Central memory CD8-positive, alpha-beta T cell (primary cell): ENCODE data around the gene CGB7.
"Not testable (repeated sequence)": the region's sequence is repeated elsewhere in the genome, so short reads cannot be mapped to it uniquely, and the experiment has no call there.

ENCODE experiments used
- ATAC-seq: fragments of 150-1000 bp; cut with Tn5 transposase; replicated peaks from 2 replicates; pipeline ENCODE4 v1.10.0; 2022; ENCODE audit warnings: mild to moderate bottlenecking, moderate FRiP score, moderate number of reproducible peaks; ENCODE audit not compliant: poor library complexity, severe bottlenecking; ENCODE audit errors: extremely low read depth
- DNase-seq, 2 donors: peaks; one replicate each; pipeline ENCODE4 v3.0.0; 2021; ENCODE audit warnings: low spot score in 2 of 2
- H3K27ac Mint-ChIP-seq: one replicate; pipeline ENCODE4 v1.8.0; 2022; ENCODE audit warnings: low read depth, mild to moderate bottlenecking, moderate library complexity, mixed read lengths
- H3K27me3 Mint-ChIP-seq: one replicate; pipeline ENCODE4 v1.8.0; 2022; ENCODE audit warnings: mixed read lengths
- H3K36me3 Mint-ChIP-seq: one replicate; pipeline ENCODE4 v1.8.0; 2022; ENCODE audit warnings: mild to moderate bottlenecking, moderate library complexity, mixed read lengths; ENCODE audit not compliant: insufficient read depth
- H3K4me1 Mint-ChIP-seq: one replicate; pipeline ENCODE4 v1.8.0; 2022; ENCODE audit warnings: mixed read lengths
- H3K4me3 Mint-ChIP-seq: one replicate; pipeline ENCODE4 v1.8.0; 2022; ENCODE audit warnings: mild to moderate bottlenecking, moderate library complexity, mixed read lengths
- H3K9me3 Mint-ChIP-seq: one replicate; pipeline ENCODE4 v1.8.0; 2022; ENCODE audit warnings: mixed read lengths

CGB7 gene

GRCh38 chr19:49049011-49049410, 8.5 kb downstream of the CGB7 start, which contains the start of gene CGB8:
CGB8 (minus strand) TSS chr19:49049111; CDS start chr19:49048739, 372 bp downstream.
- not testable (repeated sequence) for H3K4me3 Mint-ChIP-seq

GRCh38 chr19:49043548-49043947, 14.0 kb downstream of the CGB7 start, which contains the start of gene CGB5:
CGB5 (plus strand) TSS chr19:49043848; CDS start chr19:49044210, 362 bp downstream.
- not testable (repeated sequence) for DNase-seq, H3K27ac Mint-ChIP-seq, H3K4me1 Mint-ChIP-seq, H3K36me3 Mint-ChIP-seq, H3K9me3 Mint-ChIP-seq, H3K4me3 Mint-ChIP-seq, ATAC-seq
- peaks cover 12% of the 10 kb centered on the region for H3K27me3 Mint-ChIP-seq

More at GRCh38 chr19:49049011-49049410, 8.5 kb downstream of the CGB7 start, which contains the start of gene CGB8:
- H3K36me3 Mint-ChIP-seq, H3K4me1 Mint-ChIP-seq, H3K27ac Mint-ChIP-seq, DNase-seq, H3K9me3 Mint-ChIP-seq, H3K27me3 Mint-ChIP-seq, ATAC-seq: not testable (repeated sequence)

GRCh38 chr19:49042666-49043065, 14.9 kb downstream of the CGB7 start:
- not testable (repeated sequence) for DNase-seq, H3K27ac Mint-ChIP-seq, H3K9me3 Mint-ChIP-seq, H3K4me1 Mint-ChIP-seq, H3K4me3 Mint-ChIP-seq, ATAC-seq, H3K36me3 Mint-ChIP-seq
- peaks cover 12% of the 10 kb centered on the region for H3K27me3 Mint-ChIP-seq

GRCh38 chr19:49042177-49042576, 15.4 kb downstream of the CGB7 start:
- Mint-ChIP-seq H3K4me1 (no peaks in the 10 kb centered on the region), H3K27ac (no peak overlapping the region), H3K36me3 (no peaks in the 10 kb centered on the region), H3K27me3 (peaks cover 12% of the 10 kb centered on the region), H3K4me3 (no peak overlapping the region), H3K9me3 (no peaks in the 10 kb centered on the region)
- DNase-seq (no peak), ATAC-seq (no peak)

GRCh38 chr19:49039736-49040135, 17.8 kb downstream of the CGB7 start:
- peaks cover 12% of the 10 kb centered on the region for H3K27me3 Mint-ChIP-seq
- not testable (repeated sequence) for H3K9me3 Mint-ChIP-seq, ATAC-seq, H3K36me3 Mint-ChIP-seq, H3K4me3 Mint-ChIP-seq, H3K4me1 Mint-ChIP-seq, DNase-seq, H3K27ac Mint-ChIP-seq

- not testable (repeated sequence) for H3K9me3 Mint-ChIP-seq, H3K4me3 Mint-ChIP-seq, ATAC-seq, H3K4me1 Mint-ChIP-seq, H3K36me3 Mint-ChIP-seq, H3K27ac Mint-ChIP-seq, DNase-seq
- H3K27me3 Mint-ChIP-seq = peaks cover 12% of the 10 kb centered on the region
These were observed 18.8 kb downstream of the CGB7 start for GRCh38 chr19:49038557-49039276.

- not testable (repeated sequence) for H3K9me3 Mint-ChIP-seq, DNase-seq, H3K4me1 Mint-ChIP-seq, H3K4me3 Mint-ChIP-seq, H3K27me3 Mint-ChIP-seq, H3K27ac Mint-ChIP-seq, ATAC-seq, H3K36me3 Mint-ChIP-seq
These were observed 19.4 kb downstream of the CGB7 start for GRCh38 chr19:49038111-49038510.

- H3K27me3 Mint-ChIP-seq, H3K27ac Mint-ChIP-seq, H3K4me1 Mint-ChIP-seq, ATAC-seq, H3K36me3 Mint-ChIP-seq, H3K9me3 Mint-ChIP-seq, H3K4me3 Mint-ChIP-seq, DNase-seq: not testable (repeated sequence)
These were observed 20.7 kb downstream of the CGB7 start, which contains the start of gene CGB1 for GRCh38 chr19:49036815-49037214. CGB1 (minus strand) TSS chr19:49036895; CDS start chr19:49036711, 184 bp downstream.

- not testable (repeated sequence) for H3K36me3 Mint-ChIP-seq, H3K9me3 Mint-ChIP-seq, H3K4me1 Mint-ChIP-seq, H3K4me3 Mint-ChIP-seq, H3K27me3 Mint-ChIP-seq
- peak within 1 kb of the TSS; percentile 67 for H3K27ac Mint-ChIP-seq
- peak in 1 of 2 donors; percentile 31 for DNase-seq
- peak; percentile 36 for ATAC-seq
These were observed 25.8 kb downstream of the CGB7 start, which contains the start of gene CGB2 for GRCh38 chr19:49031642-49032301. CGB2 (plus strand) TSS chr19:49031890; CDS start chr19:49032096, 206 bp downstream.

- not testable (repeated sequence) for H3K27me3 Mint-ChIP-seq, H3K4me1 Mint-ChIP-seq, H3K27ac Mint-ChIP-seq, DNase-seq, ATAC-seq, H3K36me3 Mint-ChIP-seq, H3K9me3 Mint-ChIP-seq, H3K4me3 Mint-ChIP-seq
These were observed 27.2 kb downstream of the CGB7 start for GRCh38 chr19:49030323-49030722.

- not testable (repeated sequence) for H3K27me3 Mint-ChIP-seq, H3K27ac Mint-ChIP-seq, H3K4me1 Mint-ChIP-seq, H3K36me3 Mint-ChIP-seq, ATAC-seq, H3K4me3 Mint-ChIP-seq, H3K9me3 Mint-ChIP-seq, DNase-seq
These were observed 27.8 kb downstream of the CGB7 start for GRCh38 chr19:49029749-49030148.

- not testable (repeated sequence) for H3K27ac Mint-ChIP-seq, H3K9me3 Mint-ChIP-seq, H3K4me3 Mint-ChIP-seq, ATAC-seq, H3K27me3 Mint-ChIP-seq, DNase-seq, H3K36me3 Mint-ChIP-seq, H3K4me1 Mint-ChIP-seq
These were observed 28.9 kb downstream of the CGB7 start for GRCh38 chr19:49028686-49029085.

- H3K9me3 Mint-ChIP-seq, H3K4me1 Mint-ChIP-seq, H3K27ac Mint-ChIP-seq: not testable (repeated sequence)
These were observed 31.9 kb downstream of the CGB7 start for GRCh38 chr19:49025599-49025998.

More at GRCh38 chr19:49025599-49025998, 31.9 kb downstream of the CGB7 start:
- not testable (repeated sequence) for DNase-seq, H3K36me3 Mint-ChIP-seq, H3K4me3 Mint-ChIP-seq, ATAC-seq, H3K27me3 Mint-ChIP-seq
